Hematopoietic multipotent progenitor cell treated with erythropoietin and hydrocortisone succinate and interleukin-3 and kit ligand, for 6 days (in vitro differentiated cells): ENCODE data around the gene BAHCC1.

ENCODE experiments used
- DNase-seq: peaks from one replicate; pipeline ENCODE4 v3.0.0-alpha.2; 2015

Gene BAHCC1

DNA sequence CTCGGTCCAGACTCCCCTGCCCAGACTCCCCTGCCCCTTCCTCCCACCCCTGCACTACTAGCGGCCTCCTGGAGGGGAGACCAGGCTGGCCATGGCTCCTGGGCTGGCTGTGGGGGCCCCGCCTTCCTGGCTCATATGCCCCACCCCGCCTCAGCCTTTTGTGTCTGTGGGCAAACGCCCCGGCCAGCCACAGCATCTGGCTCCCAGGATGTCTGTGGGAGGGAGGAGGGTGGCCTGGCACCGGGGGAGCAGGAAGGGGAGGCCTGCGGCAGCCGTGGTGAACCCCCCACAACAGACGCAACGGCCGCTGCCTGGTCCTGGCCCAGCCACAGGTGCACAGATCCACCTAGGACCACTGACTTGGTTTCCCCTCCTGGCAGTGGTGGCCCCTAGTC lies 32.9 kb downstream of the BAHCC1 start:
- peak; percentile 80 for DNase-seq

DNA sequence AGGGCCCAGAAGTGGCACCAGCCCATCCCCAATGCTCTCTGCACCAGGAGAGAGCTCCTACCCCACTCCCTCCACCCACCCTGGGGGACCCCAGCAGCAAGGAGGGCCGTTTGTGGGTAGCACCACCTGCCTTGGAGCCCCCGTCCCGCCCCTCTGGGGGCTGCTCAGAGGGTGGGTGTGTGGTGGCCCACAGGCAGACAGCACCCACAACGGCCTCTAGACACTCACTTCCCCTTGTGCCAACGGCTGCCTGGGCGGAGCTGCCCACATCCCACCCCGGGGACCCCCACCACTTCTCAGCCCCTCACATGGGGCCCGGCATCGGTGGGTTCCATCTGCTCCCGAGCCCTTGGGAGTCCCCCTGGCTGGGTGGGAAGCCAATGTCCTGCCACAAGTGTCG lies 33.3 kb downstream of the BAHCC1 start:
- peak; percentile 55 for DNase-seq

DNA sequence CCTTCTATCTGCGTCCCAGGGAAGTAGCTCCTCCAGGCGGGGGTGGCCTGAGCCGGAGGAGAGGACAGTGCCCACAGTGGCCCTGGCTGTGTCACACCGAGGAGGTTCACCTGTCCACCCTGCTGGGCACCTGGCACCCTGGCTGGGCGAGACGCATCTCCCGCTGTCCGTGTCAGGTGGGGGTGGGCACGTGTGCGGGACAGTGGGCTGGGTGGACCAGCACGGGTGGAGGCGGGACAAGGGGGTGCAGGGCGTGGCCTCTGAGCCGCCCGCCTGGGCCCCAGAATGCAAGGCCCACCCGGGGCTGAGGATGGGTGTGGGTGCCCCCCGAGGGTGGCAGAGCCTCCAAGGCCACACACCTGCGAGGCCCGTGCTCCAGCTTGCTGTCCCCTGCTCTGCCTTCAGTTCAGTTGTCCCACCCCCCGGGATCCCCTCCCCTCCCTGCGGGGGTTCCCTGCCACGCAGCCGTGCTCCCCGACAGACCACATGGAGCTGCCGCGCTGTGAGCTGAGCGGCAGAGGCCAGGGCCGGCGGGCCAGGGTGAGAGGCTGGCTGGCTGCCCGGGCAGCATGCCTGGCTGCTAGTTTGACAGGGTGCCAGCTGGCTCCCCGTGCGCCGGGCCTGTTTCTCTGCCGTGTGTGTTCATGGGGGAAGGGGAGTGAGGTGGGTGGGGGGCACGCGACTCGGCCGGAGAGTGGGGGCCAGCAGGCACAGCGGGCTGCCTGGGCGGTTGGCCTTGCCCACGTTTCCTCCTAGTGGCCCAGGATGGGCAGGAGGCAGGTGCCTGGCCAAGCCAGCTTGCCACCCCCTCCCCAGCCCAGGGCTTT lies 33.9 kb downstream of the BAHCC1 start:
- DNase-seq, result peak; percentile 86

DNA sequence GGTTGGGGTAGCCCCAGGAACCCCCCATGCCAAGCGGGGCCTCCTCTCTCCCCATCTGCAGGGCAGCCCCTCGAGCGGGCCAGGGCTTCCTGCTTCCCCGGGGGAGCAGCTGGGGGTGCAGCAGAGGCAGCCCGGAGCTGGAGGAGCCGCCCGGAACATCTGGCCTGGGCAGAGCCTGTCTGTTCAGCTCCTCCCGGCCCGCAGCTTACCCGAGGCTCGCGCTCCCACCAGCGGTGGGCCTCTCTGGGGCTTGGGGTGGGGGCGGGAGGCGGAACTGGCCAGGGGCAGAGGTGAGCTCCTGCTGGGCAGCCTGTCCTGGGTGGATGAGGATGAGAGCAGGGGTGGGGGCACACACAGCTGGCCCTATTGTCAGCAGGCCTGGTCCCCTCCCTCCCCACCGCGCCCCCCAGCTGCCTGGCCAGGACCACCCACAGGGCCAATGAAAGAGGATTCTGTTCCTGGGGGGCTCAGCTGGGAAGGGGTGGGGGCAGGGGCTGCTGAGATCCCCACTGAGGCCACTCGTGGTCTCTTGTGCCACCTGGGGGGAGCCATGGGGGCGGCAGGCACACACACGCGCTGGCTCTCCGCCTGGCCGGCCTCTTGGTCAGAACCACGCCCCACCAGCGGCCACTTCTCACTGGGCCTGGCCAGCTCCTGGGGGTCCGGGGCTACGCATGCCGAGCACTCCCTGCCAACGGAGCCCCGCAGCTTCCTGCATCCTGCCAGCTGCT lies 34.7 kb downstream of the BAHCC1 start:
- peak; percentile 50 for DNase-seq

DNA sequence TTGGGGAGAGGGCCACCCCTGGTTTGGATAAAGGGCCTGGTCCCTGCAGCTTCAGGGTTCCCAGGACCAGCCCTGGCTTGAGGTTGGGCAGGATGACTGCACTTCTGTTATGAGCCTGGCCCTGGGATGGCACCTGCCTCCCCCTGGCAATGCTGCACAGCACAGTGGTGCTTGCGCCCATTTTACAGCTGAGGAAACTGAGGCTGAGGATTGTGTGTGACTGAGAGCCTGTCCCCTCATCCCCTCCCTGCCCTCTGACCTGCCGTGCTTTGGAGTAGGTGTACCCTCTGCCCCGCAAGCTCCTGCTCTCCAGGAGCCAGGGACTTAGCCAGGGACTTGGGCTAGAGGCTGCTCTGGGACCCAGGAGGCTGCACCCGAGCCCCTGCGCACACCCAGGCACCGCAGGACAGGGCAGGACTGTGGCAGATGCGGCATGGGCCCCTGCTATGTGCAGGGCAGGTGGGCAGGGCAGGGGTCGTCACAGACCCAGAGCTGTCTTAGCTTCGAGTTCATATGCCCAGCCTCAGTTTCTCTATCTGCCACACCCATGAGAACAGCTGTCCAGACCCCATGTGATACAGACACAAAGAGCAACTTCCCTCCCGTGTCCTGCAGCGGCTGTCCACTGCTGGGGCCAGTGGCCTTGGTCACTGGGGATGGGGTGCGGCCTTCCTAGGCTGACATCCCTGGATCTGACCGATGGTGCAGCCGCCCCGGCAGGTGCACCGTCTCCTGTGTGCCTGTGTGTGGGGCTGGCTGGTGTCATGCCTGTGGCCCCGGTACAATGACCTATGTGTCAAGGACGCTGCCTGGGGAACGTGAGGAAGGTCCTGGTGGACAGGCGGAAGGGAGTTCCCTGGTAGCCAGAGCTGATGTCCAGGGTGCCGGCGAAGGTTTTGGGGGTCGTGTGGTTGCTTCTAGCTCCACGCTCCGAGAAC lies 36.6 kb downstream of the BAHCC1 start:
- no peak for DNase-seq

DNA sequence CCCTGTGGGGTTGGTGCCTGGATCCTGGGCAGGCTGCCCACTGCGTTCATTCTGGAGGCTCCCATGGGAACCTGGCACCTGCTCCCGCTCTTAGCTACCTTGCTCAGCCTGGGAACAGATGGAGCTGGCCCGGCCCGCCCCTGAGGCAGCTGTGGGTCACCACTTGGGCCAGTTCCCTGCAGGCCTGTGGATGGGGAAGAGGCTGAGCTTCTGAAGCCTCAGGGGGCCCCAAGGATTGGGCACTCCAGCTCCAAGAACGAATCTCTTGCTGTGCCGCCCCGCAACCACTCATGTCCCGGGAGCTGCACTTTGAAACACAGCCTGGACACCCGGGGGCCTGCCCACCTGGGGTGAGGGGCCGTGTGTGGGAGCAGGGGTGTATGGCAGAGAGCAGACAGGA lies 37.7 kb downstream of the BAHCC1 start:
- no peak for DNase-seq

DNA sequence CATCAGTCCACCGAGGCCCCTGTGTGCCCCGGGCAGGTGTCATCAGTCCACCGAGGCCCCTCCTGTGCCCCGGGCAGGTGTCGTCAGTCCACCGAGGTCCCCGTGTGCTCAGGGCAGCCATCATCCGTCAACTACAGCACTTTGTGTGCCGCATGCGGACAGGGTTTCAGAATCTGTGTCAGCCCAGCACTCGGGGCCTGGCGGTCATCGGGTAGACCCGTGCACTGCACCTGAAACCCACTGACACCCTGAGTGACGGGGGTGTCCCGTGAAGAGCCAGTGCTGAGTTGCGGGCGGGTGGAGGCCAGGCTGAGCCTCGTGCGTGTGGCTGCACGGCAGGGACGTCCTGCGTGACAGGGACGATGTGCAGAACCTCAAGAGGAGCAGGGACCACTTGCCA lies 38.4 kb downstream of the BAHCC1 start:
- no peak for DNase-seq

DNA sequence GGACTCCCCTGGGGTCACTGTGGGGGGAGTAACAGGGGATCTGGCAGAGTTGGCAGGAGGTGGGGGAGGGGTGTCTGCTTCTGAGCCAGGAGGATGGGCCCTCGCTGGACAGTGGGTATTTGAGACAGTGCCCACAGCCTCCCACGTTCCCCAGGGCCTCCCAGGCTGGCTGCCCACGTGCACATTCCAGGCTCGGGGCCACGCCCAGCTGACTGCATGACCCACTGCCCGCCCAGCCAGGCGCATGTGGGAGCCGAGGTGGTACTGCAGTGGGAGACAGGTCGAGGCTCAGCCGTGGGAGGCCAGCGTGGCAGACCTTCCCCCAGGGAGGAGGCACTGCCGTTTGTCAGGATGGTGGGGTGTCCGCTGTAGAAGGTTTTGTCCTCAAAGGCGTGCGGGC lies 38.8 kb downstream of the BAHCC1 start:
- DNase-seq, result no peak

DNA sequence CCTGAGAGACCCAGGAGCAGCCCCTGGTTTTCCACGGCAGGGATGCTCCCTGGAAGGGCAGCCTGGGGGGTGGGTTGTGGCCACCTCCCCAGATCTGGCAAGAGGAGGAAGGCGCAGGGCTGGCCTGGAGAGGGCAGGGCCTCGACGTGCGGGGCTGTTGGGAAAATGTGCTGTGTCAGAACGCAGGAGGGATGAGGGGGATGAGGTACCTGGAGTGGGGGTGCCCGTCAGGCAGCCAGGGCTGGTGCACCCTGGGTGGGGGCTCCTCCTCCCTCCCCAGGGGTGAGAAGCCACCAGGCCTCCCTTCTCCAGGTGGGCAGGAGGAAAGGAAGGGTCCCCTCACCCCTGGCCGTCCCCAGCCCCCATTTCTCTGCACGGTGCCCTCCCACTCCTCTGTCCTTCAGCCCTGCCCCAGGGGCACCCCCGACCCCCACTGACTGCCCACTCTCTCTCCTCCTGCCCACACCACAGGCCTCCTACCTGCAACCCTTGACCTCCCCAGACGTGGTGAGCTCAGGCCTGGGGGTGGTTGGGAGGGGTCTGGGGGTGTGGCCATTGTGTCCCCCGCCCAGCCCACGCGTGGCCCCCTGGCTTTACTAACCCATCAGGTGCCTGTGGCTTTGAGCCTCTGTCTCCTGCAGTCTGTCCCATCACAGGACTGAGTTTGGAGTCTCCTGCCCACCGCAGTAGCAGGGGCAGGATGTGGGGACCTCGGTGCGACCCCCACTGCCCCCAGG lies 39.6 kb downstream of the BAHCC1 start:
- no peak for DNase-seq

DNA sequence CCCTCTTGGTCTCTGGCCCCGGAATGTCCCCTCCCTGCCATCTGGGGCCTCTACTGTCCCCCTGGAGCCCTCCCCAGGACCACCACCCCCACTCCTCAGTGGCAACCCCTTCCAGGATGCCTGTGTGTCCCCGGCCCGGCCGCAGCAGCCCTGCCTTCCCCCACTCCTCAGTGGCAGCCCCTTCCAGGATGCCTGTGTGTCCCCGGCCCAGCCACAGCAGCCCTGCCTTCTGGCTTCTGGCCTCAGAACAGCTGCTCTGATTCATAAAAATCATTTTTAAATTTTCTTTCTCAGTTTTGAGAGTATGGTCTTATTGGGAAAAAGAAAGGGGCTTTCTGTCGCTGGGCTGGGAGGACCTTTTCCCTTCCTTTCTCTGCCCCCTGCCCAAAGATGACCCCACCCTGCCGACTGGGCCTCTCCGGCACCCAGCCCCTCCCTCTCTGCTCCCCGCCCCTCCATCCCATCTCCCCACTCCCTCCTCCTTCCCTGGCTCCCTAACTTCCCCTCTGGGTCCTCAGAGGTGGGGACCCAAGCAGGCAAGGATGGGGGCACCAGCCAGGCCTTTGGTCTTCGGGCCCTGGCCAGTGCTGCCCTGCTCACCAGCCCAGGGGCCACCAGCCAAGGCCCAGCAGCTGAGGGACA lies 40.5 kb downstream of the BAHCC1 start:
- DNase-seq, result no peak

DNA sequence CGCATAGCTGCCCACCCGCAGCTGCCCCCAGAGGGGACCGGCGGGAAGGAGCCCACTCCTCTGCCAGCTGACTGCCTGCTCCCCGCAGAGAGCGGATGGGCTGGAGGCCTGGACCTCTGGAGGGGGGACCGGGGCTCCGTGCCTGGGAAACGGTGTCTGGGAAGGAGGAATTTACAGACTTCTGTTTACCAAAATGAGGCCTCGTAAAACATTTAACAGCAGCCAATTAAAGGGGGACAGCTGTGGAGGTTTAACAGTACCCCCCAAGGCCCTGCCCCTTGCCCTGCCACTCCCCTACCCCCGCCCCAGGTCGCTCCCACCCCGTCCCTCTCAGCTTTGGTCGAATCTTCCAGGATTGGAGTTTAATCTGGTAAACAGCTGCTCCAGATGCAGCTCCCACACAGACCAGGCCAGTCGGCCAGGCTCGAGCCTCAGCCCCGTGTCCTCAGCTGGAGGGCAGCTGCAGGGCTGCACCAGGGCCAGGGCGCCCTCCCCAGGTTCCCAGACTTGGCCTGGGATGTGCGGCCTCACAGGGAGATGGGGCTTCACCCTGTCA lies 41.1 kb downstream of the BAHCC1 start:
- no peak for DNase-seq

DNA sequence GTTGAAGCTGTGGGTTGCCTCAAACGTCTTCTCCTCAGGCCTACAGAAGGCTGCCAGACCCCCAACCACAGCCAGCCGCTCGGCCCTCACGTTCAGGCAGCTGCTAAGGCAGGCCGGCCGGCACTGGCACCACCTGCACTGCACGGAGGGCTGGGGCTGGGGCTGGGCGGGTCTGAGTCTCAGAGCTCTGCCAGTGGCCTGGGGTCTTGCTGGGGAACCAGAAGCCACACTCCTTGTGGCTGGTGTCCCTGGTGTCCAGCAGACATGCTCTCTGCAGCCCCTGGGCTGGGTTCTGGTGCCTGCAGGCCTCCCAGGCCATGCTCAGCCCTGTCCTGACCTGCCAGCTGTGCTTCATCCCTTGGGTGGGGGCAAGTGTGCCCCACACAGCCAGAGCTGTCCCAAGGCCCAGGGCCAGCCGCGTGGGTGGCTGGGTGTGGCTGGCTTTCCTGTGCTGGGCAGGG lies 42.0 kb downstream of the BAHCC1 start:
- no peak for DNase-seq

DNA sequence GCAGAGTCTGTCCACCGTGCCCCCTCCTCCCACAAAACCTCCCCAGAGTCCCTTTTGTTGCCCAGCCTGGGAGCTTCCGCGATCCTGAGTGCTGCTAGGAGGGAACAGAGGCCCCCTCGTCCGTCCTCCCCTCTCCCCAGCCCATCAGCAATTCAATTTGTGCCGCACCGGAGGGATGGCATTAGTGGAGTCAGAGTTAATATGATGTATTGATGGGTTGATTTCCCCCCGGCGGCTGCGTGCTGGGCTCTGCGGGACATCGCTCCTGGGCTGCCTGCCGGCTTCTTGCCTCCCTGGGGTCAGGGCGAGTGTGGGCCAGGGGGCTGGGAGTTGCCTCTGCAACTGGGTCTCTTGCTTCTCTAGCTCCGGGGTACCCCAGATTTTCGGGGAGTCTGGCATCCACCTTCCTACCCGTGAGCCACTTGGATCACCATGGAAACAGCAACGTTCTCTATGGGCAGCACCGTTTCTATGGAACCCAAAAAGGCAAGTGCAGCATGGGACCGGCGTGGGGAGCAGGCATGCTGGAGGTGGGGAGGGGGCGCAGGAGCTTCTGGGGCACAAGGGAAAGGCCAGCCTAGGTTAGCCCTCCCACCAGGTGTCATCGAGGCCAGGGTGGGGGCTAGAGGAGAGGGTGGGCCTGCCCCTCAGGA lies 42.9 kb downstream of the BAHCC1 start:
- DNase-seq, result no peak

DNA sequence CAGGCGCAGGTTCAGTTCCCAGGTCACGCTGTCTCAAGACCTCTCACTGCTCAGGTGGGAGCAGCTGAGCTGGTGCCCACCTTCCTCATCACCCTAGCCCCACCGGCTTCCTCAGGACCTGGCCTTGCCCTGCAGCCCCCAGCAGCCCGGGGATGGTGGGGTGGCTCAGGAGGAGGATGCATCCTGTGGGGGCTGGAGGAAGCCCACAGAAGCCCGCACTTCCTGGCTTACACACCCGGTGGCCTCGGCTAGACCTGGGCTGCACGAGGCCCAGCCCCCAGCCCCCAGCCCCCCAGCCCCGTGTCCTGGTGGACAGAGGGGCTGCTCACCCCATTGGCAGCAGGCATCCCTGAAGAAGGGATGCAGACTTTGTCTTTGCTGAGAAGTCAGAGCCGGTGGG lies 43.4 kb downstream of the BAHCC1 start:
- DNase-seq, result no peak

DNA sequence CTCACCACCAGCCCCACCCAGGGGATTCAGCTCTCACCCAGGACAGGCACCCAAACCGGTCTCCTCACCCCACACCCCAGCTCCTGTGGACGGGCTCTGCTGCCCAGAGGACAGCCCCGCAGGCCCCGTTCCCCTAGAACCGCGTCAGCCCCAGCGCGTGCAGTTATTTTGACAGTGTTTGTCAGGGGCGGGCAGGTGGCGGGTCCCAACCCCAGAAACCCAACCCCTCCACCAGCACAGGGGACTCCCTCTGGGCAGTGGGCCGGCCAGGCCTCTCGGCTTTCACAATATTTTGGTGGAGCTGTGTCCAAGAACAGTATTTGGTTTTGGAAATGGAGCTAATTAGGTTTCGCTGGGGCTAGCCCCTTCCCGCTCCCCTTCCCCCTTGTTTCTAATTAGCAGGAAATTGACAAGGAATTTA lies 44.8 kb downstream of the BAHCC1 start:
- DNase-seq, result no peak

DNA sequence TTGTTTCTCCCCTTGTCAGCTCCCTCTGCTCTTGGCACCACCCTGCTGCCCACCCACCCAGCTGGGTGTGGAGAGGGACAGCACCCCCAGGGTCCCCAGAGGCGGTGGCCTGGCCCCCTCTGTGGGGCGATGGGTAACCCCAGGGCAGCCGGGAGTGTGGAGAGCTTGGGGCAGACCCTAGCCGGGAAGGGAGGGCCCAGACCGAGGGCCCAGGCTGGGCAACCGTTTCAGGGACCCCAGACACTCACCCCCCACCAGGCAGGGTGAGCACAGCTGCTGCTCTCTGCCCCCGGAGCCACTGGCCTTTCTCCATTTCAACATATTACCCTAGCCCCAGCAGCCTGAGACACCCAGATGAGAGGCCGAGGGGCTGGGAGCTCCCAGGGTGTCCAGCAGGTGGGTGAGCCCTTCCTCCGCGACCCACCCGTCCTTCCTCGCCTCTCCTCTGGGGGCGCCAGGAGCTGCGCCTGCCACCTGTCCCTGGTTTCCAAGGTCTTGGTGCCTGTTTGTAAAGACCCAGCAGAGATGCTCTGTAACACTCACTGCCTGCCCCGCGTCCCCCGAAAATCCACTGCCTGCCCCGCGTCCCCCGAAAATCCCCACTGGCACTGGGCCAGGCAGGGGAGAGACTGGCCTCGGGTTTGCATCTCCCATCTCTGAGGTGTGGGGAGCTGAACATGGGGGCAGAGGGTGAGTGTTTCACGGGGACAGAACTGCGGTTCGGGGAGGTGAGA lies 45.4 kb downstream of the BAHCC1 start:
- peak; percentile 44 for DNase-seq

DNA sequence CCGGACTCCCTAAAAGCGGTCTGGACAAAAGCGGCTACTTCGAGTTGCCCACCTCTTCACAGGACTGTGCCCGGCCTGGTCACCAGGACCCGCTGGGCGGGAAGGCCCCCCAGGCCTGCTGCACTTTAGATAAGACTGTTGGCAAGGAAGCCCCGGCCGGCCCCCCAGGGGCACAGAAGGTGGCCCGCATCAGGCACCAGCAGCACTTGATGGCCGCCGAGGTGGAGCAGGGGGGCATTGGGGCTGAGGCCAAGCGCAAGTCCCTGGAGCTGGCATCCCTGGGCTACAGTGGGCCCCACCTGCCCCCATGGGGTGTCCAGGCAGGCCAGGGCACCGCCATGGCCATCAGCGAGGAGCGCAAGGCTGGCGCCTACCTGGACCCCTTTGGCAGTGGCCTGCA lies 47.5 kb downstream of the BAHCC1 start:
- DNase-seq, result no peak

DNA sequence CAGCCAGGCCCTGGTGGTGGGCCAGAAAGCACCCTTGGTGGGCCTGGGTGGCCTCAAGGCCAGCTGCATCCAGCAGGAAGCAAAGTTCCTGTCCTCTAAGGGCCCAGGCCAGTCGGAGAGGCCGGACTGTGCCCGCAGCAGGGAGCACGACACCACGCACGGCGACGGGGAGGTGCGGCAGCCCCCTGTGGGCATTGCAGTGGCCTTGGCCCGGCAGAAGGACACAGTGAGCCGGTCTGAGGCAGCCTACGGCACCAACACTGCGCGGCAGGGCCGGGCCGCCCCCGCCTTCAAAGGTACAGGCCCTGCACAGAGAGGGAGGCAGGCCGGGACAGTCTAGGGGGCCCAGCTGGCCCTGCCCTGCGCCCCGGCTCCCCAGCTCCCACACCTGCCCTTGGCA lies 48.0 kb downstream of the BAHCC1 start:
- DNase-seq, result no peak

DNA sequence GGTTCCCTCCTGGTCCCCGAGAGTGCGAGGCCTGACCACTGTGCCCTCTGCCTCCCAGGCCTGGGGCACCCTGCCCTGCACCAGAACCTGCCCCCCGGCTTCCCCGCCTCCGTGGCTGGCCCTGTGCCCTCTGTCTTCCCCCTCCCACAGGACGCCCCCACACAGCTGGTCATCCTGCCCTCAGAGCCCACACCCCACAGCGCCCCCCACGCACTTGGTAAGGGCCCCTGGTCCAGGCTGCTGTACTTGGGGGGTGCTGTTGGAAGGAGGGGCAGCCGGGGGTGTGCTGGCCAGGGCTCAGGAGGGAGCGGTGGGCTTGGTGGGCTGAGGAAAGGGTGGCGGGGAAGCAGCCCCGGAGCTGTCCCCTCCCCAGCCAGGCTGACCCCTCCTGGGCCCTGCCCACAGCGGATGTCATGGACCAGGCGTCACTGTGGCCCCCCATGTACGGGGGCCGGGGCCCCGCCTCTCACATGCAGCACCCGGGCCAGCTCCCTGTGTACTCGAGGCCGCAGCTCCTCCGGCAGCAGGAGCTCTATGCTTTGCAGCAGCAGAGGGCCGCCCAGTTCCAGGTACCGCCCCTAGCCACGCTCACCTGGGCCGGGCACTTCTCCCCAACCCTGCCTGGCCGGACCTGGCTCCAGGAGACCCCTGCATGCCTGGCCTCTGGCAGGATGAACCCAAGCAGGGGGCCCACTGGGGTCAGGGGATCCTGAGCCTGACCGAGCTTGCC lies 49.5 kb downstream of the BAHCC1 start:
- DNase-seq, result no peak
